HCT116 (cell line): Measurements from ENCODE around the gene PRR20A. TPM values are rescaled to one million over a fixed set of nuclear protein-coding genes. Genes with fewer than 3 reads are reported as not detected.

Experiments used
- ATAC-seq: fragments of 200-7000 bp; cut with Tn5 transposase; 2 replicates; pipeline ENCODE4 v1.9.1; 2020; ENCODE audit warnings: mild to moderate bottlenecking, moderate library complexity
- BruUV-seq: library from RNA; stranded (reverse); fragments of 400-500 nt; replicated peaks from 2 replicates; lab custom pipeline; 2021; lab: Mats Ljungman, UMichigan
- CTCF ChIA-PET: fragments of 300-600 bp; sonication (Branson Sonifier 250); formaldehyde crosslinking; loops from one replicate; lab custom pipeline; 2021; ENCODE audit warnings: antibody characterized with exemption; lab: Charles Lee
- POLR2A ChIA-PET: fragments of 300-600, 350-600 bp; sonication (Branson Sonifier 250); formaldehyde crosslinking; loops from one replicate; lab custom pipeline; 2021; ENCODE audit warnings: antibody characterized with exemption; lab: Charles Lee
- RAD21 ChIA-PET, 2 experiments: fragments of 300-600 bp; sonication (Branson Sonifier 250); formaldehyde crosslinking; loops; one replicate each; lab custom pipeline; 2023; ENCODE audit warnings: low total read pairs in 2 of 2; ENCODE audit not compliant: uncharacterized antibody in 2 of 2, unreplicated experiment in 2 of 2, low non-redundant PET in 1 of 2; lab: Charles Lee
- DNase-seq: peaks from one replicate; pipeline ENCODE4 v3.0.0-alpha.2; 2010; ENCODE audit warnings: low read depth, low spot score
- H2AFZ ChIP-seq: fragments of 200-600 bp; shearing (Covaris generic), sonication (generic); 2 replicates; pipeline ENCODE4 v1.6.1; 2017; ENCODE audit warnings: low read depth, mixed run types, mixed read lengths, antibody characterized with exemption, low read length; ENCODE audit not compliant: poor library complexity, severe bottlenecking
- H3K27ac ChIP-seq: 2 replicates; pipeline ENCODE4 v1.5.1; 2012; ENCODE audit warnings: low read depth, low read length
- H3K27me3 ChIP-seq: fragments of 200-600 bp; sonication (generic); 2 replicates; pipeline ENCODE4 v1.6.1; 2016; ENCODE audit warnings: mixed run types, low read length, mixed read lengths; ENCODE audit not compliant: insufficient read depth
- H3K36me3 ChIP-seq, 2 experiments: fragments of 200-500 bp in 1 of 2; fragments of 200-600 bp in 1 of 2; sonication (Bioruptor generic) in 1 of 2; sonication (generic) in 1 of 2; 2 replicates each; pipeline versions ENCODE4 v1.5.1 to v1.6.1; 2014 to 2016; ENCODE audit warnings: low read length in 2 of 2, inconsistent platforms in 1 of 2, mixed read lengths in 1 of 2, mixed run types in 1 of 2; ENCODE audit not compliant: insufficient read depth in 2 of 2, control insufficient read depth in 1 of 2
- H3K4me1 ChIP-seq, 2 experiments: fragments of 200-600 bp in 1 of 2; sonication (generic) in 1 of 2; 2 replicates each; pipeline versions ENCODE4 v1.5.1 to v1.6.1; 2012 to 2017; ENCODE audit warnings: low read length in 2 of 2, inconsistent platforms in 1 of 2, mild to moderate bottlenecking in 1 of 2, mixed read lengths in 1 of 2, mixed run types in 1 of 2, moderate library complexity in 1 of 2; ENCODE audit not compliant: insufficient read depth in 2 of 2, control insufficient read depth in 1 of 2
- H3K4me2 ChIP-seq: fragments of 200-600 bp; sonication (generic); 2 replicates; pipeline ENCODE4 v1.6.1; 2017; ENCODE audit warnings: mixed run types, low read length, mixed read lengths
- H3K4me3 ChIP-seq, 2 experiments: fragments of 200-600 bp in 1 of 2; sonication (generic) in 1 of 2; replicated peaks in 1 of 2; 2 replicates each; pipeline ENCODE4 v1.5.1; 2011 to 2016; ENCODE audit warnings: low read length in 2 of 2, control low read depth in 1 of 2, low read depth in 1 of 2, mild to moderate bottlenecking in 1 of 2, mixed read lengths in 1 of 2, mixed run types in 1 of 2
- H3K79me2 ChIP-seq: fragments of 200-600 bp; sonication (generic); 2 replicates; pipeline ENCODE4 v1.6.1; 2017; ENCODE audit warnings: mild to moderate bottlenecking, mixed run types, low read length, moderate library complexity, mixed read lengths; ENCODE audit not compliant: insufficient read depth
- H3K9ac ChIP-seq: fragments of 200-600 bp; sonication (generic); 2 replicates; pipeline ENCODE4 v1.6.1; 2016; ENCODE audit warnings: low read length, mixed read lengths
- H3K9me2 ChIP-seq: fragments of 200-600 bp; sonication (generic), shearing (Covaris generic); 2 replicates; pipeline ENCODE4 v1.6.1; 2017; ENCODE audit warnings: mixed run types, mild to moderate bottlenecking, moderate library complexity; ENCODE audit not compliant: insufficient read depth
- H3K9me3 ChIP-seq, 2 experiments: fragments of 200-500 bp in 1 of 2; fragments of 200-600 bp in 1 of 2; sonication (Bioruptor generic) in 1 of 2; sonication (generic) in 1 of 2; 2 replicates each; pipeline ENCODE4 v1.6.1; 2014 to 2017; ENCODE audit warnings: low read length in 2 of 2, mixed read lengths in 2 of 2, inconsistent platforms in 1 of 2, low read depth in 1 of 2, mild to moderate bottlenecking in 1 of 2, mixed run types in 1 of 2, moderate library complexity in 1 of 2; ENCODE audit not compliant: control insufficient read depth in 1 of 2, insufficient read depth in 1 of 2
- H4K20me1 ChIP-seq: fragments of 200-600 bp; sonication (generic), shearing (Covaris generic); 2 replicates; pipeline ENCODE4 v1.6.1; 2017; ENCODE audit warnings: mixed run types, mild to moderate bottlenecking, moderate library complexity; ENCODE audit not compliant: insufficient read depth
- CBX3 ChIP-seq: IDR thresholded peaks from 2 replicates; pipeline ENCODE4 v1.6.1; 2012; ENCODE audit warnings: low read depth
- CEBPB ChIP-seq: IDR thresholded peaks from 2 replicates; pipeline ENCODE4 v1.6.1; 2012; ENCODE audit warnings: low read depth
- EZH2 ChIP-seq: fragments of 200-600 bp; sonication (generic); IDR thresholded peaks from 2 replicates; pipeline ENCODE4 v1.6.1; 2017; ENCODE audit warnings: antibody characterized with exemption, mixed run types
- EZH2phosphoT487 ChIP-seq: fragments of 200-600 bp; IDR thresholded peaks from 2 replicates; pipeline ENCODE4 v1.6.1; 2018; ENCODE audit warnings: antibody characterized with exemption, borderline replicate concordance
- FOSL1 ChIP-seq: IDR thresholded peaks from 2 replicates; pipeline ENCODE4 v1.6.1; 2012; ENCODE audit warnings: low read depth
- JUND ChIP-seq: IDR thresholded peaks from 2 replicates; pipeline ENCODE4 v1.6.1; 2012
- POLR2A ChIP-seq: IDR thresholded peaks from 2 replicates; pipeline ENCODE4 v1.7.0; 2011; ENCODE audit warnings: borderline replicate concordance; ENCODE audit not compliant: insufficient read depth, insufficient read length; ENCODE audit errors: extremely low read depth
- POLR2AphosphoS5 ChIP-seq: IDR thresholded peaks from 2 replicates; pipeline ENCODE4 v1.6.1; 2011; ENCODE audit warnings: mild to moderate bottlenecking, low read depth, low read length, moderate library complexity
- RAD21 ChIP-seq: IDR thresholded peaks from 2 replicates; pipeline ENCODE4 v1.6.1; 2012; ENCODE audit warnings: low read depth, mild to moderate bottlenecking
- SIN3A ChIP-seq: IDR thresholded peaks from 2 replicates; pipeline ENCODE4 v1.6.1; 2012; ENCODE audit warnings: low read depth
- SP1 ChIP-seq: IDR thresholded peaks from 2 replicates; pipeline ENCODE4 v1.6.1; 2012; ENCODE audit warnings: low read depth
- SRF ChIP-seq: IDR thresholded peaks from 2 replicates; pipeline ENCODE4 v1.6.1; 2012; ENCODE audit warnings: low read depth
- TCF7L2 ChIP-seq: IDR thresholded peaks from 2 replicates; pipeline ENCODE4 v1.7.0; 2011; ENCODE audit warnings: borderline replicate concordance, inconsistent platforms; ENCODE audit not compliant: insufficient read depth, insufficient read length; ENCODE audit errors: extremely low read depth
- ZFX ChIP-seq: fragments of 450-650 bp; IDR thresholded peaks from 2 replicates; pipeline ENCODE4 v1.6.1; 2017
- ZNF274 ChIP-seq: fragments of 200-500 bp; sonication (Bioruptor generic); IDR thresholded peaks from 2 replicates; pipeline ENCODE4 v1.6.1; 2014; ENCODE audit warnings: mild to moderate bottlenecking, low read depth, low read length, inconsistent platforms
- intact Hi-C: fragments of 100-400 bp; cut with micrococcal nuclease; formaldehyde crosslinking; loops from 2 replicates; pipeline ENCODE4 v1.10.0; 2022
- total RNA-seq: library from RNA; stranded (reverse); gene quantifications from one replicate; pipeline ENCODE4 v1.2.1, GENCODE V29; 2021; ENCODE audit not compliant: unreplicated experiment
- TF ChIP-seq, protein P1 (sequence below): IDR thresholded peaks from 2 replicates; pipeline ENCODE4 v1.6.1; 2012
- TF ChIP-seq, protein P2 (sequence below), 3 experiments: fragments of 200-600 bp in 1 of 3; sonication (generic) in 1 of 3; IDR thresholded peaks in 2 of 3; conservative IDR thresholded peaks in 1 of 3; 2 replicates each; pipeline ENCODE4 v1.5.1; 2012 to 2017; ENCODE audit warnings: low read depth in 2 of 3, low read length in 2 of 3, antibody characterized with exemption in 1 of 3, borderline replicate concordance in 1 of 3, control low read depth in 1 of 3, mild to moderate bottlenecking in 1 of 3, mixed read lengths in 1 of 3, mixed run types in 1 of 3, moderate library complexity in 1 of 3; ENCODE audit not compliant: insufficient read depth in 1 of 3
- TF ChIP-seq, protein P3 (sequence below): IDR thresholded peaks from 2 replicates; pipeline ENCODE4 v1.6.1; 2012

PRR20A gene
- total RNA-seq, 1 experiment from 2014 or later: not detected

DNA sequence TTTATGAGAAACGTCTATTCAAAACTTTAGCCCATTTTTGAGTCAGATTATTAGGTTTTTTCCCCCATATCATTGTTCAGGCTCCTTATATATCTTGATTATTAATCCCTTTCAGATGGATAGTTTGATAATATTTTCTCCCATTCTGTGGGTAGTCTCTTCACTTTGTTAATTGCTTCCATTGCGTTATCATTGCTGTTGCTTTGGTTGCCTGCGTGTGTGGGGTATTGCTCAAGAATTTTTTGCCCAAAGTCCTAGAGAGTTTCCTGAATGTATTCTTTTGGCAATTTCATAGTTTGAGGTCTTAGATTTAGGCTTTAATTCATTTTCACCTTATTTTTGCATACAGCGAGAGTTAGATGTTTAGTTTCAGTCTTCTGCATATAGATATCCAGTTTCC, 25.8 kb upstream of the PRR20A start (continued):
- no peak for TF ChIP-seq FOSL1
- TF ChIP-seq, protein P1, sequence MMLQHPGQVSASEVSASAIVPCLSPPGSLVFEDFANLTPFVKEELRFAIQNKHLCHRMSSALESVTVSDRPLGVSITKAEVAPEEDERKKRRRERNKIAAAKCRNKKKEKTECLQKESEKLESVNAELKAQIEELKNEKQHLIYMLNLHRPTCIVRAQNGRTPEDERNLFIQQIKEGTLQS: no peak
- no peak for TF ChIP-seq CBX3

- H2AFZ ChIP-seq: no peak overlapping the region
- no peaks in the 10 kb centered on the region for H3K27me3 ChIP-seq
- no peak for DNase-seq
- no peak overlapping the region for H3K27ac ChIP-seq
- no TSS peak for BruUV-seq
- H3K79me2 ChIP-seq: no peaks in the 10 kb centered on the region
- CTCF ChIA-PET: no interaction called here
- TF ChIP-seq SP1: no peak
- TF ChIP-seq POLR2AphosphoS5: no peak
- TF ChIP-seq JUND: no peak
- TF ChIP-seq, protein P2, sequence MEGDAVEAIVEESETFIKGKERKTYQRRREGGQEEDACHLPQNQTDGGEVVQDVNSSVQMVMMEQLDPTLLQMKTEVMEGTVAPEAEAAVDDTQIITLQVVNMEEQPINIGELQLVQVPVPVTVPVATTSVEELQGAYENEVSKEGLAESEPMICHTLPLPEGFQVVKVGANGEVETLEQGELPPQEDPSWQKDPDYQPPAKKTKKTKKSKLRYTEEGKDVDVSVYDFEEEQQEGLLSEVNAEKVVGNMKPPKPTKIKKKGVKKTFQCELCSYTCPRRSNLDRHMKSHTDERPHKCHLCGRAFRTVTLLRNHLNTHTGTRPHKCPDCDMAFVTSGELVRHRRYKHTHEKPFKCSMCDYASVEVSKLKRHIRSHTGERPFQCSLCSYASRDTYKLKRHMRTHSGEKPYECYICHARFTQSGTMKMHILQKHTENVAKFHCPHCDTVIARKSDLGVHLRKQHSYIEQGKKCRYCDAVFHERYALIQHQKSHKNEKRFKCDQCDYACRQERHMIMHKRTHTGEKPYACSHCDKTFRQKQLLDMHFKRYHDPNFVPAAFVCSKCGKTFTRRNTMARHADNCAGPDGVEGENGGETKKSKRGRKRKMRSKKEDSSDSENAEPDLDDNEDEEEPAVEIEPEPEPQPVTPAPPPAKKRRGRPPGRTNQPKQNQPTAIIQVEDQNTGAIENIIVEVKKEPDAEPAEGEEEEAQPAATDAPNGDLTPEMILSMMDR (IDR thresholded peaks at IDR 0.05 in 2 of 3, conservative IDR thresholded peaks at IDR 0.05 in 1 of 3; ENCODE audit: borderline replicate concordance in 1 of 3, insufficient read depth in 1 of 3, low read depth in 2 of 3, low read length in 2 of 3): no peak
- TF ChIP-seq SRF: no peak
- no peak for TF ChIP-seq ZNF274
- no peak for TF ChIP-seq EZH2
- TF ChIP-seq TCF7L2: no peak
- TF ChIP-seq, protein P1: no peak
- no peak for TF ChIP-seq EZH2phosphoT487
- no peak for TF ChIP-seq POLR2A
- no peak for TF ChIP-seq SIN3A
- no peak for TF ChIP-seq CEBPB
- no peak for TF ChIP-seq RAD21
- no peak for TF ChIP-seq ZFX
- TF ChIP-seq, protein P3, sequence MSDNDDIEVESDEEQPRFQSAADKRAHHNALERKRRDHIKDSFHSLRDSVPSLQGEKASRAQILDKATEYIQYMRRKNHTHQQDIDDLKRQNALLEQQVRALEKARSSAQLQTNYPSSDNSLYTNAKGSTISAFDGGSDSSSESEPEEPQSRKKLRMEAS: no peak
- POLR2A ChIA-PET: no interaction called here
- H4K20me1 ChIP-seq: no peaks in the 10 kb centered on the region
- no peak overlapping the region for H3K9ac ChIP-seq
- H3K4me2 ChIP-seq: no peak overlapping the region
- RAD21 ChIA-PET: no interaction called here
- peaks cover 9% of the 10 kb centered on the region in 2 experiments; a peak in 2 of 4 replicates for H3K9me3 ChIP-seq
- H3K9me2 ChIP-seq: no peaks in the 10 kb centered on the region
- intact Hi-C loops: no loop called here
- H3K36me3 ChIP-seq: no peaks in the 10 kb centered on the region
- no peak for ATAC-seq
- H3K4me1 ChIP-seq: no peaks in the 10 kb centered on the region
- no peak overlapping the region for H3K4me3 ChIP-seq
Measured at GRCh38 chr13:57123681-57124080, 17.0 kb upstream of the PRR20A start.
